Measurements from ENCODE around the gene ZNF302. TPM values are rescaled to one million over a fixed set of nuclear protein-coding genes. Genes with fewer than 3 reads are reported as not detected.
"Not testable (repeated sequence)": the region's sequence is repeated elsewhere in the genome, so short reads cannot be mapped to it uniquely, and the experiment has no call there.

The ZNF302 gene
- total and polyA plus RNA-seq, 9 donors, result 41.7 to 59.4 (median 48.3) TPM

- Histone ChIP-seq H3K4me1 (ENCODE audit: control insufficient read depth, insufficient read depth, low read length) (no peaks in the 10 kb centered on the region), H3K27ac (ENCODE audit: low read length) (no peak overlapping the region), H3K36me3 (ENCODE audit: control insufficient read depth, insufficient read depth, low read length) (no peaks in the 10 kb centered on the region), H3K4me3 (ENCODE audit: low read length) (no peak overlapping the region), H3K27me3 (ENCODE audit: control insufficient read depth, insufficient read depth, low read length) (no peaks in the 10 kb centered on the region), H3K9me3 (replicated peaks; ENCODE audit: control insufficient read depth, low read depth, low read length) (peaks cover 4% of the 10 kb centered on the region)
- 80% methylated on average over 1 of the region's 2 CpGs for WGBS (ENCODE audit: insufficient coverage)
- no peak for DNase-seq
Observed at GRCh38 chr19:34655651-34656050, 21.8 kb upstream of the ZNF302 start.

GRCh38 chr19:34661357-34661756 is 16.1 kb upstream of the ZNF302 start:
- Histone ChIP-seq H3K4me3 (ENCODE audit: low read length) (no peak overlapping the region), H3K4me1 (ENCODE audit: control insufficient read depth, insufficient read depth, low read length) (no peaks in the 10 kb centered on the region), H3K9me3 (replicated peaks; ENCODE audit: control insufficient read depth, low read depth, low read length) (no peaks in the 10 kb centered on the region), H3K27me3 (ENCODE audit: control insufficient read depth, insufficient read depth, low read length) (no peaks in the 10 kb centered on the region), H3K27ac (ENCODE audit: low read length) (no peak overlapping the region), H3K36me3 (ENCODE audit: control insufficient read depth, insufficient read depth, low read length) (no peaks in the 10 kb centered on the region)
- DNase-seq, result no peak
- 100% methylated on average over 1 of the region's 3 CpGs for WGBS (ENCODE audit: insufficient coverage)

- no CpG with 5 or more reads among the region's 5 CpGs for WGBS (ENCODE audit: insufficient coverage)
- no peak for DNase-seq
- no peak overlapping the region for H3K4me3 ChIP-seq (ENCODE audit: low read length)
- H3K27ac ChIP-seq (ENCODE audit: low read length), result no peak overlapping the region
- H3K9me3 ChIP-seq (replicated peaks; ENCODE audit: control insufficient read depth, low read depth, low read length), result no peaks in the 10 kb centered on the region
- H3K27me3 ChIP-seq (ENCODE audit: control insufficient read depth, insufficient read depth, low read length), result no peaks in the 10 kb centered on the region
- no peaks in the 10 kb centered on the region for H3K36me3 ChIP-seq (ENCODE audit: control insufficient read depth, insufficient read depth, low read length)
- H3K4me1 ChIP-seq (ENCODE audit: control insufficient read depth, insufficient read depth, low read length), result no peaks in the 10 kb centered on the region
Observed at GRCh38 chr19:34662919-34663318, 14.6 kb upstream of the ZNF302 start.

GRCh38 chr19:34664168-34664567 is 13.3 kb upstream of the ZNF302 start:
- no peak overlapping the region for H3K4me3 ChIP-seq (ENCODE audit: low read length)
- H3K27me3 ChIP-seq (ENCODE audit: control insufficient read depth, insufficient read depth, low read length), result no peaks in the 10 kb centered on the region
- DNase-seq, result no peak
- H3K4me1 ChIP-seq (ENCODE audit: control insufficient read depth, insufficient read depth, low read length), result no peaks in the 10 kb centered on the region
- no peak overlapping the region for H3K27ac ChIP-seq (ENCODE audit: low read length)
- 43% methylated on average over 3 of the region's 3 CpGs for WGBS (ENCODE audit: insufficient coverage)
- H3K9me3 ChIP-seq (replicated peaks; ENCODE audit: control insufficient read depth, low read depth, low read length), result no peaks in the 10 kb centered on the region
- no peaks in the 10 kb centered on the region for H3K36me3 ChIP-seq (ENCODE audit: control insufficient read depth, insufficient read depth, low read length)

GRCh38 chr19:34664870-34665269 is 12.6 kb upstream of the ZNF302 start:
- Histone ChIP-seq H3K4me3 (ENCODE audit: low read length) (no peak overlapping the region), H3K36me3 (ENCODE audit: control insufficient read depth, insufficient read depth, low read length) (no peaks in the 10 kb centered on the region), H3K27ac (ENCODE audit: low read length) (no peak overlapping the region), H3K4me1 (ENCODE audit: control insufficient read depth, insufficient read depth, low read length) (no peaks in the 10 kb centered on the region), H3K9me3 (replicated peaks; ENCODE audit: control insufficient read depth, low read depth, low read length) (no peaks in the 10 kb centered on the region), H3K27me3 (ENCODE audit: control insufficient read depth, insufficient read depth, low read length) (no peaks in the 10 kb centered on the region)
- no peak for DNase-seq
- 83% methylated on average over 5 of the region's 6 CpGs for WGBS (ENCODE audit: insufficient coverage)

- H3K27me3 ChIP-seq (ENCODE audit: control insufficient read depth, insufficient read depth, low read length); H3K4me1 ChIP-seq (ENCODE audit: control insufficient read depth, insufficient read depth, low read length); H3K27ac ChIP-seq (ENCODE audit: low read length); H3K9me3 ChIP-seq (replicated peaks; ENCODE audit: control insufficient read depth, low read depth, low read length); DNase-seq; H3K4me3 ChIP-seq (ENCODE audit: low read length); H3K36me3 ChIP-seq (ENCODE audit: control insufficient read depth, insufficient read depth, low read length): not testable (repeated sequence)
- 82% methylated on average over 3 of the region's 4 CpGs for WGBS (ENCODE audit: insufficient coverage)
Observed at GRCh38 chr19:34665275-34665674, 12.2 kb upstream of the ZNF302 start.

GRCh38 chr19:34666200-34666957 is 11.1 kb upstream of the ZNF302 start:
- H3K4me3 ChIP-seq (ENCODE audit: low read length), result no peak overlapping the region

GRCh38 chr19:34666958-34667265 is 10.6 kb upstream of the ZNF302 start:
- H3K27ac ChIP-seq (ENCODE audit: low read length), result no peak overlapping the region
- no peaks in the 10 kb centered on the region for H3K27me3 ChIP-seq (ENCODE audit: control insufficient read depth, insufficient read depth, low read length)
- DNase-seq, result no peak
- H3K4me1 ChIP-seq (ENCODE audit: control insufficient read depth, insufficient read depth, low read length), result no peaks in the 10 kb centered on the region
- H3K4me3 ChIP-seq (ENCODE audit: low read length), result no peak overlapping the region
- H3K9me3 ChIP-seq (replicated peaks; ENCODE audit: control insufficient read depth, low read depth, low read length), result no peaks in the 10 kb centered on the region
- H3K36me3 ChIP-seq (ENCODE audit: control insufficient read depth, insufficient read depth, low read length), result no peaks in the 10 kb centered on the region
- WGBS (ENCODE audit: insufficient coverage), result 74% methylated on average over 9 of the region's 9 CpGs

More at GRCh38 chr19:34666200-34666957, 11.1 kb upstream of the ZNF302 start:
- 94% methylated on average over 24 of the region's 25 CpGs for WGBS (ENCODE audit: insufficient coverage)
- H3K27me3 ChIP-seq (ENCODE audit: control insufficient read depth, insufficient read depth, low read length), result no peaks in the 10 kb centered on the region
- DNase-seq, result no peak
- no peaks in the 10 kb centered on the region for H3K4me1 ChIP-seq (ENCODE audit: control insufficient read depth, insufficient read depth, low read length)
- H3K27ac ChIP-seq (ENCODE audit: low read length), result no peak overlapping the region
- no peaks in the 10 kb centered on the region for H3K9me3 ChIP-seq (replicated peaks; ENCODE audit: control insufficient read depth, low read depth, low read length)
- no peaks in the 10 kb centered on the region for H3K36me3 ChIP-seq (ENCODE audit: control insufficient read depth, insufficient read depth, low read length)

GRCh38 chr19:34667349-34668076 is 10.0 kb upstream of the ZNF302 start:
- peak; percentile 17 for DNase-seq
- WGBS (ENCODE audit: insufficient coverage), result 69% methylated on average over 13 of the region's 17 CpGs
- H3K4me3 ChIP-seq (ENCODE audit: low read length), result peak overlapping the region; percentile 17
- no peak overlapping the region for H3K27ac ChIP-seq (ENCODE audit: low read length)
- no peaks in the 10 kb centered on the region for H3K27me3 ChIP-seq (ENCODE audit: control insufficient read depth, insufficient read depth, low read length)
- no peaks in the 10 kb centered on the region for H3K9me3 ChIP-seq (replicated peaks; ENCODE audit: control insufficient read depth, low read depth, low read length)
- H3K4me1 ChIP-seq (ENCODE audit: control insufficient read depth, insufficient read depth, low read length), result no peaks in the 10 kb centered on the region
- no peaks in the 10 kb centered on the region for H3K36me3 ChIP-seq (ENCODE audit: control insufficient read depth, insufficient read depth, low read length)

GRCh38 chr19:34668077-34668689 is 9.3 kb upstream of the ZNF302 start:
- H3K27me3 ChIP-seq (ENCODE audit: control insufficient read depth, insufficient read depth, low read length); H3K4me1 ChIP-seq (ENCODE audit: control insufficient read depth, insufficient read depth, low read length); H3K36me3 ChIP-seq (ENCODE audit: control insufficient read depth, insufficient read depth, low read length); DNase-seq; H3K4me3 ChIP-seq (ENCODE audit: low read length); H3K9me3 ChIP-seq (replicated peaks; ENCODE audit: control insufficient read depth, low read depth, low read length); H3K27ac ChIP-seq (ENCODE audit: low read length): not testable (repeated sequence)
- 94% methylated on average over 34 of the region's 36 CpGs for WGBS (ENCODE audit: insufficient coverage)

Measured in muscle of leg (tissue), 11 donors.